Mesothelial cell of epicardium (in vitro differentiated cells): Measurements from ENCODE around the gene TAAR2. TPM values are rescaled to one million over a fixed set of nuclear protein-coding genes. Genes with fewer than 3 reads are reported as not detected.

Source experiments
- DNase-seq, 2 experiments: peaks; one replicate each; pipeline ENCODE4 v3.0.0; 2021; ENCODE audit warnings: low spot score in 2 of 2; ENCODE audit not compliant: unreplicated experiment in 2 of 2
- H3K27ac Mint-ChIP-seq: 2 replicates; pipeline ENCODE4 v1.8.0; 2021; ENCODE audit warnings: mixed read lengths
- H3K27me3 Mint-ChIP-seq: 2 replicates; pipeline ENCODE4 v1.8.0; 2021; ENCODE audit warnings: low read depth, mixed read lengths
- H3K36me3 Mint-ChIP-seq: 2 replicates; pipeline ENCODE4 v1.8.0; 2021; ENCODE audit warnings: mixed read lengths
- H3K4me1 Mint-ChIP-seq: 2 replicates; pipeline ENCODE4 v1.8.0; 2021; ENCODE audit warnings: mixed read lengths
- H3K4me3 Mint-ChIP-seq: 2 replicates; pipeline ENCODE4 v1.8.0; 2021; ENCODE audit warnings: mild to moderate bottlenecking, moderate library complexity, mixed read lengths
- H3K9me3 Mint-ChIP-seq: 2 replicates; pipeline ENCODE4 v1.8.0; 2021; ENCODE audit warnings: mixed read lengths
- total RNA-seq: library from RNA; stranded (reverse); gene quantifications from 3 replicates; pipeline ENCODE4 v1.2.1, GENCODE V29; 2021
- TF ChIP-seq, protein P1 (sequence below): fragments of 200-600 bp; sonication (generic); IDR thresholded peaks from one replicate; pipeline ENCODE4 v1.5.0; 2021; ENCODE audit warnings: antibody characterized with exemption; ENCODE audit not compliant: unreplicated experiment

TAAR2 gene
- total RNA-seq, 1 donor from 2014 or later: not detected

DNA sequence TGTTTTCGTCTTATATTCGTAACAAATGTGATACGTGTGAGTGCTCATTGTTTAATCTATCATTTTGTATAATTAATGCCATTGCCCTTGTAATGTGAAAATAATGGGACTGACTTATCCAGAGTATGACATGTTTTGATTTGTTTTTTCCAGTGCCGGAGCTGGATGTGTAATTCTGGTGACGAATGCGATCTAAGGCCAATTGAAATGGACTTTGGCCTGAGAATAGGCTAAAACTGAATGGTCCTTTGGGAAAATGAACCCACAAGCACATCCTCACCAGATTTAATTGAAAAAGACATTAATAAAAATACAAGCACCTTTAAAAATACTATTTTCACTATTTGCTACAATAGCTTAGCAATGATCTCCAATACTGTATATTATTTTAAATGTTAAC lies 27.9 kb downstream of the TAAR2 start:
- no peak for DNase-seq
- no peak overlapping the region for H3K27ac Mint-ChIP-seq
- H3K4me3 Mint-ChIP-seq: no peak overlapping the region
- no peaks in the 10 kb centered on the region for H3K4me1 Mint-ChIP-seq
- H3K36me3 Mint-ChIP-seq: no peaks in the 10 kb centered on the region
- TF ChIP-seq, protein P1, sequence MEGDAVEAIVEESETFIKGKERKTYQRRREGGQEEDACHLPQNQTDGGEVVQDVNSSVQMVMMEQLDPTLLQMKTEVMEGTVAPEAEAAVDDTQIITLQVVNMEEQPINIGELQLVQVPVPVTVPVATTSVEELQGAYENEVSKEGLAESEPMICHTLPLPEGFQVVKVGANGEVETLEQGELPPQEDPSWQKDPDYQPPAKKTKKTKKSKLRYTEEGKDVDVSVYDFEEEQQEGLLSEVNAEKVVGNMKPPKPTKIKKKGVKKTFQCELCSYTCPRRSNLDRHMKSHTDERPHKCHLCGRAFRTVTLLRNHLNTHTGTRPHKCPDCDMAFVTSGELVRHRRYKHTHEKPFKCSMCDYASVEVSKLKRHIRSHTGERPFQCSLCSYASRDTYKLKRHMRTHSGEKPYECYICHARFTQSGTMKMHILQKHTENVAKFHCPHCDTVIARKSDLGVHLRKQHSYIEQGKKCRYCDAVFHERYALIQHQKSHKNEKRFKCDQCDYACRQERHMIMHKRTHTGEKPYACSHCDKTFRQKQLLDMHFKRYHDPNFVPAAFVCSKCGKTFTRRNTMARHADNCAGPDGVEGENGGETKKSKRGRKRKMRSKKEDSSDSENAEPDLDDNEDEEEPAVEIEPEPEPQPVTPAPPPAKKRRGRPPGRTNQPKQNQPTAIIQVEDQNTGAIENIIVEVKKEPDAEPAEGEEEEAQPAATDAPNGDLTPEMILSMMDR: no peak
- no peaks in the 10 kb centered on the region for H3K9me3 Mint-ChIP-seq
- peaks cover 12% of the 10 kb centered on the region for H3K27me3 Mint-ChIP-seq

DNA sequence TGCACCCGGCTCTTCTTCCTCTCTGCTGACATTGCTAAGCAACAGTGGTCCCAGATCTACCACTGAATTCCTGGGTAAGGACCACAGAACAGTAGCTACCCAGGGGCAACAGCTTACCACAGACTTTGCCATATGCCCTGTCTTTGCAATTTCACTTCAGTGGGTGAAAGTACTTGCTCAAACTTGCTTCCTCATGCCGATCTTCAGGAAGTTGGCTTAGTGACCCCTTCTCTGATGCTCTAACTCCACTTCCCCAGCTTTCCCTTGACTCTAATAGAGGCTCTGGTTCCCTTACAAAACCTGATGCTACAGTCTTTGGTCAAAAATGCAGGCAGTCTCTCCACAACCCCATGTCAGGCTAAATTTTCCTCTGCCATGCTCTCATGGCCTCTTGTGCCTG lies 31.2 kb downstream of the TAAR2 start:
- H3K27me3 Mint-ChIP-seq: peaks cover 12% of the 10 kb centered on the region
- H3K4me3 Mint-ChIP-seq: no peak overlapping the region
- no peak overlapping the region for H3K27ac Mint-ChIP-seq
- H3K36me3 Mint-ChIP-seq: no peaks in the 10 kb centered on the region
- DNase-seq: no peak
- TF ChIP-seq, protein P1: no peak
- H3K4me1 Mint-ChIP-seq: no peaks in the 10 kb centered on the region
- no peaks in the 10 kb centered on the region for H3K9me3 Mint-ChIP-seq

- no peak for DNase-seq
- peaks cover 14% of the 10 kb centered on the region for H3K27me3 Mint-ChIP-seq
- no peak overlapping the region for H3K27ac Mint-ChIP-seq
- H3K9me3 Mint-ChIP-seq: no peaks in the 10 kb centered on the region
- no peak overlapping the region for H3K4me3 Mint-ChIP-seq
- TF ChIP-seq, protein P1: no peak
- no peaks in the 10 kb centered on the region for H3K4me1 Mint-ChIP-seq
- no peaks in the 10 kb centered on the region for H3K36me3 Mint-ChIP-seq
Observed at GRCh38 chr6:132590362-132590761, 33.7 kb downstream of the TAAR2 start.

DNA sequence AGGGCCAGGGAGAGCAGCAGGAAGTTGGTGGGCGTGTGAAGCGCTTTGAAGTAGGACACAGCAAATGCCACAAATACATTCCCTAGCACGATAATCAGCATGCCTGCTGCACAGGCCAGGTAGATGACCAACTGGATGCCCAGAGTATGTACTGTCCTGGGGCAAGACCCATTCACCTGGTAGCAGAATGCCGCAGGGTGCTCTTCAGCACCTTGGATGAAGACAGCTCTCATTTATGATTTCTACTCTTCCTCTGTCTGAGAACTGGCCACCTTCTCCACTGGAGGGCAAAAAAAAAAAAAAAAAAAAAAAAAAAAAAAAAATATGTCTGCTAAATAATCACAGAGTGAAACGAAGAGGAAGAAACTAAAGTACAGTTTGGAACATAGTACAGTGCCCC lies 34.6 kb downstream of the TAAR2 start, which contains the start of gene TAAR5:
Gene TAAR5 (minus strand): TSS at position 288 of the 400 bp plus-strand sequence. CDS start 55 bp downstream, at position 233.
- Mint-ChIP-seq H3K27ac (no peak within 1 kb of the TSS), H3K27me3 (peaks cover 14% of the 10 kb centered on the region), H3K4me1 (no peaks in the 10 kb centered on the region), H3K4me3 (no peak within 1 kb of the TSS), H3K9me3 (no peaks in the 10 kb centered on the region), H3K36me3 (no peaks in the 10 kb centered on the region)
- DNase-seq: no peak
- TF ChIP-seq, protein P1: no peak

DNA sequence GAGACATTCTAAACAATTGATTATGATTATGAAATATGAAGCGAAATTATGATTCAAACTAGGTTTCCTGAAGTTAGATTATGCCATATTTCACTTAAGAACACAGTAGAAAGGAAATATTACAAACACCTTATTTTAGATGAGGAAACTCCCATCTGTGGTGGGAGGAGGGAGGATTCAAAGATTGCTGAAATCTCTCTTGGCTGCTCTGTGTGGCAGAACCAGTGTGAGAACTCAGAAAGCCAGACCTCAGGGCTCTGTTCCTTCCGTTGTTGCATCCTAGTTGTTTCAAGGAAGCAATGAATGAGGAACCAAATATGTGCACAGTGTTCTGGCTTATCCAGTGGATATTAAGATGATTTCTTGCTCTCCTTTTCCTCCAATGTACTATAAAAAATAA lies 36.7 kb downstream of the TAAR2 start:
- no peaks in the 10 kb centered on the region for H3K36me3 Mint-ChIP-seq
- DNase-seq: no peak
- TF ChIP-seq, protein P1: no peak
- H3K27ac Mint-ChIP-seq: no peak overlapping the region
- H3K4me1 Mint-ChIP-seq: no peaks in the 10 kb centered on the region
- H3K9me3 Mint-ChIP-seq: no peaks in the 10 kb centered on the region
- H3K4me3 Mint-ChIP-seq: no peak overlapping the region
- H3K27me3 Mint-ChIP-seq: peaks cover 14% of the 10 kb centered on the region

- no peak overlapping the region for H3K4me3 Mint-ChIP-seq
- TF ChIP-seq, protein P1: no peak
- H3K27me3 Mint-ChIP-seq: peaks cover 11% of the 10 kb centered on the region
- no peaks in the 10 kb centered on the region for H3K36me3 Mint-ChIP-seq
- no peaks in the 10 kb centered on the region for H3K4me1 Mint-ChIP-seq
- no peak overlapping the region for H3K27ac Mint-ChIP-seq
- H3K9me3 Mint-ChIP-seq: peaks cover 5% of the 10 kb centered on the region
- DNase-seq: no peak
Observed at GRCh38 chr6:132584698-132585097, 39.4 kb downstream of the TAAR2 start.
